Renal pelvis (tissue), 3 donors: ENCODE measurements around the gene YARS2. TPM values are rescaled to one million over a fixed set of nuclear protein-coding genes. Genes with fewer than 3 reads are reported as not detected.

Experiments
- polyA plus RNA-seq, 3 donors: library from polyadenylated mRNA; unstranded; fragments of 120-200 nt; gene quantifications; one replicate each; pipeline ENCODE4 v1.2.1, GENCODE V29; 2013; ENCODE audit not compliant: insufficient read length in 3 of 3

The YARS2 gene
- polyA plus RNA-seq, 3 donors: 31.3 to 35.0 (median 33.9) TPM

Other genes starting within 250 kb of the YARS2 start
- gene DNM1L, start 76.6 kb downstream of the YARS2 start, polyA plus RNA-seq: 100 to 1,000 TPM in 2 of 3 donors, 10 to 100 TPM in 1; 78.8 to 129 (median 127) TPM
- 10 to 100 TPM; 21.0 to 23.4 (median 21.7) TPM for gene PKP2, start 140.9 kb upstream of the YARS2 start, polyA plus RNA-seq